CD8-positive, alpha-beta memory T cell (primary cell): ENCODE measurements around the gene TRPM1. TPM values are rescaled to one million over a fixed set of nuclear protein-coding genes. Genes with fewer than 3 reads are reported as not detected.
A peak's percentile ranks its signal among the peaks of the same experiment; 100 is the strongest.

ENCODE experiments used
- CTCF ChIA-PET: fragments of 350-600 bp; sonication (Branson Sonifier 250); formaldehyde crosslinking; loops from one replicate; lab custom pipeline; 2021; ENCODE audit warnings: antibody characterized with exemption; lab: Charles Lee
- POLR2A ChIA-PET: fragments of 350-600 bp; sonication (Branson Sonifier 250); formaldehyde crosslinking; loops from one replicate; lab custom pipeline; 2021; ENCODE audit warnings: antibody characterized with exemption; lab: Charles Lee
- DNase-seq, 5 donors: peaks; one replicate each; pipeline versions ENCODE4 v3.0.0 to v3.0.0-alpha.2; 2020 to 2022; ENCODE audit warnings: mixed read lengths in 1 of 5
- H3K27ac ChIP-seq: one replicate; pipeline ENCODE4 v1.7.0; 2013; ENCODE audit warnings: low read depth, mild to moderate bottlenecking, low read length, moderate library complexity
- H3K27me3 ChIP-seq: 2 replicates; pipeline ENCODE4 v1.7.0; 2013; ENCODE audit warnings: low read length, mild to moderate bottlenecking; ENCODE audit not compliant: insufficient read depth, poor library complexity, severe bottlenecking
- H3K36me3 ChIP-seq: 2 replicates; pipeline ENCODE4 v1.7.0; 2013; ENCODE audit warnings: mild to moderate bottlenecking, low read length, moderate library complexity; ENCODE audit not compliant: insufficient read depth
- H3K4me1 ChIP-seq: 2 replicates; pipeline ENCODE4 v1.7.0; 2013; ENCODE audit warnings: mild to moderate bottlenecking, low read length, moderate library complexity; ENCODE audit not compliant: insufficient read depth
- H3K4me3 ChIP-seq: 2 replicates; pipeline ENCODE4 v1.7.0; 2013; ENCODE audit warnings: mild to moderate bottlenecking, low read length
- H3K9me3 ChIP-seq: 2 replicates; pipeline ENCODE4 v1.7.0; 2013; ENCODE audit warnings: mild to moderate bottlenecking, low read length
- H3K27ac Mint-ChIP-seq, 8 donors: one replicate each; pipeline ENCODE4 v1.8.0; 2020 to 2021; ENCODE audit warnings: mixed read lengths in 8 of 8, mild to moderate bottlenecking in 6 of 8, inconsistent platforms in 3 of 8, moderate library complexity in 3 of 8
- H3K27me3 Mint-ChIP-seq, 2 donors: one replicate each; pipeline ENCODE4 v1.8.0; 2020 to 2021; ENCODE audit warnings: mixed read lengths in 2 of 2, mild to moderate bottlenecking in 1 of 2, moderate library complexity in 1 of 2
- H3K36me3 Mint-ChIP-seq, 3 donors: one replicate each; pipeline ENCODE4 v1.8.0; 2020 to 2021; ENCODE audit warnings: mixed read lengths in 3 of 3, inconsistent platforms in 1 of 3, mild to moderate bottlenecking in 1 of 3
- H3K4me1 Mint-ChIP-seq, 3 donors: one replicate each; pipeline ENCODE4 v1.8.0; 2020 to 2021; ENCODE audit warnings: mixed read lengths in 3 of 3, inconsistent platforms in 1 of 3, mild to moderate bottlenecking in 1 of 3
- H3K4me3 Mint-ChIP-seq, 7 donors: one replicate each; pipeline ENCODE4 v1.8.0; 2020 to 2021; ENCODE audit warnings: mixed read lengths in 7 of 7, mild to moderate bottlenecking in 6 of 7, moderate library complexity in 4 of 7, inconsistent platforms in 2 of 7
- H3K9me3 Mint-ChIP-seq, 5 donors: one replicate each; pipeline ENCODE4 v1.8.0; 2020 to 2022; ENCODE audit warnings: mixed read lengths in 5 of 5, mild to moderate bottlenecking in 3 of 5, moderate library complexity in 2 of 5, inconsistent platforms in 1 of 5
- polyA plus RNA-seq: library from polyadenylated mRNA; unstranded; fragments of 300-500 nt; fragmentation: Illumina TruSeq; gene quantifications from one replicate; pipeline ENCODE4 v1.2.3, GENCODE V29; 2021
- total RNA-seq, 2 experiments: library from RNA; stranded (reverse); gene quantifications; one replicate each; pipeline ENCODE4 v1.2.3, GENCODE V29; 2021

Gene TRPM1
- total and polyA plus RNA-seq, 3 experiments from 2014 or later, result 0.03 TPM; not detected in 2

- DNase-seq, result no peak
- Mint-ChIP-seq H3K4me3 (no peak overlapping the region), H3K27ac (no peak overlapping the region), H3K4me1 (peaks cover 10 to 11% (median 10%) of the 10 kb centered on the region in 3 donors), H3K9me3 (peaks cover 0 to 2% (median 0%) of the 10 kb centered on the region in 5 donors), H3K27me3 (peaks cover 10 to 17% of the 10 kb centered on the region in 2 donors), H3K36me3 (no peaks in the 10 kb centered on the region)
- Histone ChIP-seq H3K27me3 (peaks cover 3% of the 10 kb centered on the region), H3K4me1 (peaks cover 8% of the 10 kb centered on the region), H3K36me3 (no peaks in the 10 kb centered on the region), H3K27ac (no peak overlapping the region), H3K9me3 (no peaks in the 10 kb centered on the region), H3K4me3 (no peak overlapping the region)
- POLR2A ChIA-PET, result no interaction called here
- CTCF ChIA-PET, result no interaction called here
Observed at GRCh38 chr15:30999729-31000128, 101.8 kb downstream of the TRPM1 start.

GRCh38 chr15:30997270-30997669 lies 104.3 kb downstream of the TRPM1 start:
- H3K4me1 ChIP-seq, result peaks cover 3% of the 10 kb centered on the region
- no peak overlapping the region for H3K27ac Mint-ChIP-seq
- DNase-seq, result no peak
- no peaks in the 10 kb centered on the region for H3K36me3 Mint-ChIP-seq
- H3K4me3 Mint-ChIP-seq, result no peak overlapping the region
- H3K36me3 ChIP-seq, result no peaks in the 10 kb centered on the region
- no peaks in the 10 kb centered on the region for H3K27me3 ChIP-seq
- H3K9me3 Mint-ChIP-seq, result peaks cover 0 to 2% (median 0%) of the 10 kb centered on the region in 5 donors
- peaks cover 3 to 11% of the 10 kb centered on the region in 2 donors for H3K27me3 Mint-ChIP-seq
- POLR2A ChIA-PET, result no interaction called here
- CTCF ChIA-PET, result no interaction called here
- no peak overlapping the region for H3K4me3 ChIP-seq
- no peaks in the 10 kb centered on the region for H3K9me3 ChIP-seq
- no peak overlapping the region for H3K27ac ChIP-seq
- H3K4me1 Mint-ChIP-seq, result peaks cover 0 to 4% (median 3%) of the 10 kb centered on the region in 3 donors

- peaks cover 4% of the 10 kb centered on the region in 2 donors for H3K27me3 Mint-ChIP-seq
- Histone ChIP-seq H3K4me1 (peaks cover 30% of the 10 kb centered on the region), H3K4me3 (peak overlapping the region; percentile 94), H3K27ac (peak overlapping the region; percentile 36), H3K27me3 (no peaks in the 10 kb centered on the region), H3K36me3 (no peaks in the 10 kb centered on the region), H3K9me3 (no peaks in the 10 kb centered on the region)
- peak overlapping the region; percentile 82 to 90 (median 85) for H3K4me3 Mint-ChIP-seq
- no peak for DNase-seq
- H3K4me1 Mint-ChIP-seq, result peaks cover 21 to 38% (median 32%) of the 10 kb centered on the region in 3 donors
- POLR2A ChIA-PET, result no interaction called here
- H3K27ac Mint-ChIP-seq, result peak overlapping the region; percentile 84 to 90 (median 88)
- CTCF ChIA-PET, result no interaction called here
- H3K9me3 Mint-ChIP-seq, result no peaks in the 10 kb centered on the region
- H3K36me3 Mint-ChIP-seq, result peaks cover 0 to 16% (median 4%) of the 10 kb centered on the region in 3 donors
Observed at GRCh38 chr15:30992249-30992864, 109.2 kb downstream of the TRPM1 start.

GRCh38 chr15:30991255-30992235 lies 110.0 kb downstream of the TRPM1 start, which contains the start of gene MTMR10:
TSS of gene MTMR10 (minus strand) at chr15:30991628. CDS start at chr15:30991506, 122 bp downstream.
- no peaks in the 10 kb centered on the region for H3K27me3 ChIP-seq
- ChIA-PET CTCF (interaction anchor here (1.2 kb wide), 1 partner anchor 138 kb away, joined by 3 read pairs; no protein-coding TSS in a partner anchor), POLR2A (interaction anchor here (0.5 to 0.6 kb wide), 2 partner anchors 40 to 122 kb away, joined by 3 read pairs; no protein-coding TSS in a partner anchor)
- Mint-ChIP-seq H3K4me1 (peaks cover 25 to 46% (median 37%) of the 10 kb centered on the region in 3 donors), H3K27me3 (peaks cover 4% of the 10 kb centered on the region in 2 donors), H3K4me3 (peak within 1 kb of the TSS; percentile 93 to 100 (median 94)), H3K36me3 (peaks cover 0 to 23% (median 7%) of the 10 kb centered on the region in 3 donors), H3K27ac (peak within 1 kb of the TSS; percentile 86 to 99 (median 94)), H3K9me3 (no peaks in the 10 kb centered on the region)
- H3K9me3 ChIP-seq, result no peaks in the 10 kb centered on the region
- peaks cover 7% of the 10 kb centered on the region for H3K36me3 ChIP-seq
- H3K27ac ChIP-seq, result peak within 1 kb of the TSS; percentile 78
- peak; percentile 57 to 83 (median 79) for DNase-seq
- peak within 1 kb of the TSS; percentile 94 for H3K4me3 ChIP-seq
- peaks cover 34% of the 10 kb centered on the region for H3K4me1 ChIP-seq

GRCh38 chr15:30990446-30991254 lies 110.9 kb downstream of the TRPM1 start:
- Mint-ChIP-seq H3K4me1 (peaks cover 27 to 52% (median 44%) of the 10 kb centered on the region in 3 donors), H3K27me3 (peaks cover 0 to 3% of the 10 kb centered on the region in 2 donors), H3K27ac (peak overlapping the region; percentile 41 to 99 (median 94)), H3K36me3 (peaks cover 0 to 29% (median 8%) of the 10 kb centered on the region in 3 donors), H3K4me3 (peak overlapping the region; percentile 93 to 100 (median 94)), H3K9me3 (no peaks in the 10 kb centered on the region)
- POLR2A ChIA-PET, result interaction anchor here (0.5 kb wide), 1 partner anchor 121 kb away, joined by 3 read pairs; no protein-coding TSS in a partner anchor
- Histone ChIP-seq H3K4me1 (peaks cover 39% of the 10 kb centered on the region), H3K4me3 (peak overlapping the region; percentile 94), H3K9me3 (no peaks in the 10 kb centered on the region), H3K27me3 (no peaks in the 10 kb centered on the region), H3K27ac (peak overlapping the region; percentile 78), H3K36me3 (peaks cover 7% of the 10 kb centered on the region)
- DNase-seq, result peak in 1 of 5 donors; percentile 8
- CTCF ChIA-PET, result interaction anchor here (1.2 kb wide), 1 partner anchor 138 kb away, joined by 3 read pairs; no protein-coding TSS in a partner anchor

GRCh38 chr15:30990036-30990435 lies 111.5 kb downstream of the TRPM1 start:
- peaks cover 0 to 35% (median 10%) of the 10 kb centered on the region in 3 donors for H3K36me3 Mint-ChIP-seq
- no peaks in the 10 kb centered on the region for H3K9me3 Mint-ChIP-seq
- DNase-seq, result no peak
- Histone ChIP-seq H3K9me3 (no peaks in the 10 kb centered on the region), H3K4me1 (peaks cover 45% of the 10 kb centered on the region), H3K27me3 (no peaks in the 10 kb centered on the region), H3K36me3 (peaks cover 7% of the 10 kb centered on the region), H3K4me3 (peak overlapping the region; percentile 94), H3K27ac (no peak overlapping the region)
- POLR2A ChIA-PET, result interaction anchor here (0.7 kb wide), 1 partner anchor 488 kb away, joined by 4 read pairs; no protein-coding TSS in a partner anchor
- CTCF ChIA-PET, result no interaction called here
- peaks cover 0 to 3% of the 10 kb centered on the region in 2 donors for H3K27me3 Mint-ChIP-seq
- H3K4me3 Mint-ChIP-seq, result peak overlapping the region; percentile 93 to 100 (median 94)
- H3K27ac Mint-ChIP-seq, result peak overlapping the region in 6 of 8 donors; percentile 25 to 99 (median 88)
- H3K4me1 Mint-ChIP-seq, result peaks cover 32 to 58% (median 50%) of the 10 kb centered on the region in 3 donors

GRCh38 chr15:30985081-30985531 lies 116.4 kb downstream of the TRPM1 start:
- POLR2A ChIA-PET, result no interaction called here
- Histone ChIP-seq H3K4me1 (peaks cover 35% of the 10 kb centered on the region), H3K4me3 (no peak overlapping the region), H3K27me3 (no peaks in the 10 kb centered on the region), H3K9me3 (no peaks in the 10 kb centered on the region), H3K27ac (no peak overlapping the region), H3K36me3 (peaks cover 7% of the 10 kb centered on the region)
- no peaks in the 10 kb centered on the region for H3K9me3 Mint-ChIP-seq
- no peak for DNase-seq
- H3K4me1 Mint-ChIP-seq, result peaks cover 61 to 85% (median 77%) of the 10 kb centered on the region in 3 donors
- peaks cover 0 to 70% (median 19%) of the 10 kb centered on the region in 3 donors for H3K36me3 Mint-ChIP-seq
- peak overlapping the region in 4 of 7 donors; percentile 1 to 40 (median 20) for H3K4me3 Mint-ChIP-seq
- H3K27ac Mint-ChIP-seq, result peak overlapping the region in 5 of 8 donors; percentile 0 to 40 (median 9)
- H3K27me3 Mint-ChIP-seq, result no peaks in the 10 kb centered on the region
- CTCF ChIA-PET, result interaction anchor here (1.0 kb wide), 1 partner anchor 23 kb away, joined by 3 read pairs; no protein-coding TSS in a partner anchor
